BLaER1 treated with 17β-estradiol and CSF1 and Interleukin-3, amounts not matched to agents 10 nM and 100 nM (cell line): ENCODE measurements around the gene NEURL1B.
A peak's percentile ranks its signal among the peaks of the same experiment; 100 is the strongest.

Experiments used
- H3K27ac ChIP-seq, 11 experiments: shearing (Covaris generic); formaldehyde crosslinking; 2 replicates each; pipeline ENCODE4 v1.8.1; 2022
- H3K27me3 ChIP-seq, 11 experiments: shearing (Covaris generic); formaldehyde crosslinking; 2 replicates each; pipeline ENCODE4 v1.8.1; 2022
- H3K36me3 ChIP-seq, 11 experiments: shearing (Covaris generic); formaldehyde crosslinking; 2 replicates each; pipeline ENCODE4 v1.8.1; 2022
- H3K4me1 ChIP-seq, 10 experiments: shearing (Covaris generic); formaldehyde crosslinking; 2 replicates each; pipeline ENCODE4 v1.8.1; 2022
- H3K4me2 ChIP-seq, 11 experiments: shearing (Covaris generic); formaldehyde crosslinking; 2 replicates each; pipeline ENCODE4 v1.8.1; 2022
- H3K4me3 ChIP-seq, 10 experiments: shearing (Covaris generic); formaldehyde crosslinking; 2 replicates each; pipeline ENCODE4 v1.8.1; 2022
- H3K9ac ChIP-seq, 11 experiments: shearing (Covaris generic); formaldehyde crosslinking; 2 replicates each; pipeline ENCODE4 v1.8.1; 2022
- H3K9me3 ChIP-seq, 11 experiments: shearing (Covaris generic); formaldehyde crosslinking; replicated peaks in 1 of 11; 2 replicates each; pipeline ENCODE4 v1.8.1; 2022
- H4K20me1 ChIP-seq, 11 experiments: shearing (Covaris generic); formaldehyde crosslinking; 2 replicates each; pipeline ENCODE4 v1.8.1; 2022
- Cebpa-rat ChIP-seq, 11 experiments: shearing (Covaris generic); IDR thresholded peaks; 2 replicates each; pipeline ENCODE4 v1.8.1; 2022

NEURL1B gene

DNA sequence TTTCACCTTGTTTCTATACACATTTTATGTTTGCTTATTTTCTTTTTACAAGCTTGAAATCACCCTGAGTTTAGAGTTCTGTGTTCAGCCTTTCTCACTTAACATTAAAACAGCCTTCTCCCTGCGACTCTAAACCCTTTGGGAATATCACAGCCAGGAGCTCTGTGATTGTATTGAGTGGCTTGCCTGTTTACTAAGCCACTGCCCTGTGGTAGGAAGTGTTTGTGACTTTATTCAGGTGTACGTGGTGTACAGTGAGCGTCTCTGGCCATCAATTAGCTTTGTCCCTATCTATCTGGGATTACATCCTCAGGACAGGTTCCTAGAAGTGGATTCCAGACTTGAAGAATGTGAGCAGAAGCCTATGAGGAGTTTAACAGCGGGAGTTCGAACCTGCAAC, 11.0 kb upstream of the NEURL1B start:
- Histone ChIP-seq H3K36me3 (no peaks in the 10 kb centered on the region), H3K9ac (no peak overlapping the region), H3K4me1 (peaks cover 0 to 20% (median 7%) of the 10 kb centered on the region in 10 experiments; a peak in 10 of 20 replicates), H3K27me3 (no peaks in the 10 kb centered on the region), H3K27ac (no peak overlapping the region), H3K9me3 (no peaks in the 10 kb centered on the region), H4K20me1 (no peaks in the 10 kb centered on the region), H3K4me3 (no peak overlapping the region), H3K4me2 (no peak overlapping the region)
- no peak for TF ChIP-seq Cebpa-rat (IDR thresholded peaks at IDR 0.05)

DNA sequence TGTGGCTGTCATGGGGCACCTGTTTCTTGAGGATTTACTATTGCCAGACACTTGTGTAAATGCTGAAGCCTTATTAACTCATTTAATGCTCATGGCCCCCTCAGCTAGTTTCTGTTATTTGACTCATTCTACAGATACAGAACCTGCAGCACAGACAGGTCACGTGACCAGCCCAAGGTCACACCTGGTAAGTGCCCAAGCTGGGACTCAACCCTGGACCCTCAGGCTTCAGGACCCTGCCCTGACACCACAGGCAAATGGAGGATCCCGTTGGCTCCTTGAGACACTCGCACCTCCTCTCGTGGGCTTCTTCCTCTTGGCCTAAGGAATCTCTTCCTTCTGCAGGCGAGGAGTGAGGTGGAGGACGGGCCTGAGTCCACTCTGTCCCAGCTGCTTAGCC, 10.6 kb upstream of the NEURL1B start:
- H3K36me3 ChIP-seq, result no peaks in the 10 kb centered on the region

DNA sequence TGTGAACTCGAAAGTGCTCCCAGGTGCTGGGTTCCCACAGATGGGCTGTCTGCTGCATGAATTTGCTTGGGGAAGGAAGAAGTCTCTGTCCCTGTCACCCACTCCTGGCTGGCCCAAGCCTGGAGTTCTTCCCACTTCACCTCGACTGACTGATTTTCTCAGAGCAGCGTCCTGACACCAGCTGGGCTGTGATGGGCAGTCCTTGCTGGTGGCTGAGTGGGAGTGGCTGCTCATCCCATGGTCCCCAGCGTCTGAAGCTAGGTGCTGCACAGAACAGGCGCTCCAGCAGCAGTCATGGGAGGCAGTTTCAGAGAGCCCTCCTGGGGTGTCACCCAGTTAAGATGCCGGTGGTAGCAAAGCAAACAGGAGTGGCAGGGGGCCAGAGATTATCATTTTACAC, 10.1 kb upstream of the NEURL1B start:
- Histone ChIP-seq H3K36me3 (no peaks in the 10 kb centered on the region), H4K20me1 (no peaks in the 10 kb centered on the region), H3K4me3 (no peak overlapping the region), H3K27ac (no peak overlapping the region), H3K4me1 (peaks cover 0 to 20% (median 7%) of the 10 kb centered on the region in 10 experiments; a peak in 10 of 20 replicates), H3K9ac (no peak overlapping the region), H3K9me3 (no peaks in the 10 kb centered on the region), H3K4me2 (no peak overlapping the region), H3K27me3 (no peaks in the 10 kb centered on the region)
- TF ChIP-seq Cebpa-rat (IDR thresholded peaks at IDR 0.05), result no peak

More for the DNA sequence above, 10.6 kb upstream of the NEURL1B start:
- TF ChIP-seq Cebpa-rat (IDR thresholded peaks at IDR 0.05), result no peak
- no peaks in the 10 kb centered on the region for H4K20me1 ChIP-seq
- H3K4me1 ChIP-seq, result peaks cover 0 to 20% (median 7%) of the 10 kb centered on the region in 10 experiments; a peak in 10 of 20 replicates
- no peak overlapping the region for H3K4me2 ChIP-seq
- no peaks in the 10 kb centered on the region for H3K27me3 ChIP-seq
- H3K9ac ChIP-seq, result no peak overlapping the region
- no peak overlapping the region for H3K27ac ChIP-seq
- H3K4me3 ChIP-seq, result no peak overlapping the region
- no peaks in the 10 kb centered on the region for H3K9me3 ChIP-seq

DNA sequence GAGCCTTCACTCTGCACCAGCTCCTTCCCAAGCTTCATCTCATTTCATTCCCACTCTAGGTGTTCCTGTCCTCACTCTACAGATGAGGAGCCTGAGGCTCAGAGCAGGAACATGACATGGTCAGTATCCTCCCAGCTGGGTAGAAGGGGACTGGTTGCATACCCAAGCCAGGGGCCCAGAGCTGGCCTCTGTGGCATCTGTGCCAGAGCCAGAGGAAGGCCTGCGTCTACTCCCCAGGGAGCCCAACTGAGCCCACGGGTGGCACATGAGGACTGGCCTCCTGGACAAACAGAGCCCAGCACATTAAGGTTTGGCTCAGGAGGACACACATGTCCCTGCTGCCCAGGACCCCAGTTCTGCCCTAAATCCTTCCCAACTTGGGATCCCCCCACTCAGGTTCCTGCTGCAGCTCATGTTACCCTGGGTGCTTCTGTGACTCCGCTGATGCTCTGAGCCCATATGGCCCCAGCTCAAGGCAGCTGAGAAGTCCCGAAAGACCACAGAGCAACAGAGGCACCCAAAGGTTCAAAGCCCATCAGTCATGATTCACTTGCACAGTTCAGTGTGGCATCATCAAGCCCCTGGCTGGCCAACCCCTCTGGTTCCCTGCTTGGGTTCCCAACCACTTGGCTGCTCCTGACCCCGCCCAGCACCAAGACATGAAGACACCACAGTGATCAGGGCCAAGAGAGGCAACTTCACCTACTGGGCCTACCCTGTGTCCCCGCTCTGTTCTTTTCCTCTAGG, 8.5 kb upstream of the NEURL1B start:
- H3K27ac ChIP-seq, result no peak overlapping the region
- no peaks in the 10 kb centered on the region for H3K36me3 ChIP-seq
- peaks cover 9 to 32% (median 18%) of the 10 kb centered on the region in 10 experiments for H3K4me1 ChIP-seq
- no peaks in the 10 kb centered on the region for H3K9me3 ChIP-seq
- H4K20me1 ChIP-seq, result no peaks in the 10 kb centered on the region
- no peak overlapping the region for H3K9ac ChIP-seq
- no peak for TF ChIP-seq Cebpa-rat (IDR thresholded peaks at IDR 0.05)
- peak overlapping the region in 7 of 11 experiments; percentile 11 to 51 (median 44); a peak in 11 of 22 replicates for H3K4me2 ChIP-seq
- H3K4me3 ChIP-seq, result no peak overlapping the region
- no peaks in the 10 kb centered on the region for H3K27me3 ChIP-seq

DNA sequence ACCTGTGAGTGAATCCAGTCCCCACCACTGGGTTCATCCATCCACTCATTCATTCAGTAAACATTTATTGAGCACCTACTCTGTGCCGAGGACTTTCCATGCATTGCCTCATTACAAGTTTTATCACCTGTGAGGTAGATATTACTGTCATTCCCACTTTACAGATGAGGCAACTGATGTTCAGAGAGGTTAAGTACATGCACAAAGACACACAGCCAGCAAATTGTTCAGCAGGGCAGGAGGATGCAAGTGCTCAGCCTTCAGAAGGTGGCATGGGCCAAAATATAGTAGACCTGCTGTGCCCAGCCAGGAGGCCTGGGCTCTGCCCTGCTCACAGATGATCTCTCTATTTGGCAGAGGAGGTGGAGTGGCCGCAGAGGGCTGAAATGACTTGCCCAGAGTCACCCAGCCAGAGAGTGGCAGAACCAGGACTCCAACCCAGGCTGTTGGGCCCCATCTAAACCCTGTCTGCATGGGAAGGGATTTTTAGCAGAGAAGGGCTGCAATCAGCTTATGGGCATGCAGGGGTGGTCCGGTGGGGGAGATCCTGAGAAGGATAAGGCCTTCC, 7.6 kb upstream of the NEURL1B start:
- H3K36me3 ChIP-seq, result no peaks in the 10 kb centered on the region
- H3K27ac ChIP-seq, result no peak overlapping the region
- peaks cover 10 to 42% (median 28%) of the 10 kb centered on the region in 10 experiments for H3K4me1 ChIP-seq
- no peak for TF ChIP-seq Cebpa-rat (IDR thresholded peaks at IDR 0.05)
- no peaks in the 10 kb centered on the region for H3K9me3 ChIP-seq
- no peak overlapping the region for H3K4me2 ChIP-seq
- no peaks in the 10 kb centered on the region for H4K20me1 ChIP-seq
- H3K9ac ChIP-seq, result no peak overlapping the region
- H3K27me3 ChIP-seq, result no peaks in the 10 kb centered on the region
- no peak overlapping the region for H3K4me3 ChIP-seq

DNA sequence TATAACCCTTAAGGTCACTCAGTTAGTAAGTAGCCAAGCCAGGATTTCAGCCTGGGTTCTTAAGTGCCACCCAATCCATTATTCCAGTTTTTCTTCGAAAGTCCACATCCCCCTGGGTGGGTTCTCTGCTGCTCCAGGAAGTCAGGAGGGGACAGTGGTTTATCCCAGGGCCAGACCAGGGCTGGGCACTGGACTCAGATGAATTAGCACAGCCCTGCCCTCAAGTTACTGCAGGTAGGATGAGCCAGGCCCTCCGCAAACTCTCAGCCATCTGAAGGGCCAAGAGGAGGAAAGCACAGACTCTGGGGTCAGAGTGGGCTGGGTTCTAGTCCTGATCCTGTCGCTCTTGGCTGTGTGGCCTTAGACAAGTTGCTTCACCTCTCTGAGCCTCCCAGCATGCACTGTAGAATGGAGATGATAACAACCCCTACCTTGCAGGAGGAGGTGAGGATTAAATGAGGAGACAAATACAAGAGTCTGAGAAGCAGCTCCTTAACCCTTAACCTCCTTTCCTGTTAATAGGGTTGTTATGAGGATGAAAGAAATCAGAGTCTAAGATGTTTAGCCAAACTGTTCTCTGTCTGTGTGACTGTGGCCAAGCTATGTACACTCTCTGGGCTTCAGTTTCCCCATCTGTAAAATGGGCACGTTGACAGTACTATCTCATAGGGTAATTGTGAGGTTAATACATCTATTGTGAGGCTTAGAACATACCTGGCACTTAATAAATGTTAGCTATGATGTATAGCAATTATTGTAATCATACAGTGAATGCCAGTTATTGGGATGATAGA, 6.8 kb upstream of the NEURL1B start:
- Histone ChIP-seq H3K4me2 (no peak overlapping the region), H3K4me3 (no peak overlapping the region), H3K4me1 (peaks cover 10 to 49% (median 34%) of the 10 kb centered on the region in 10 experiments), H3K27ac (no peak overlapping the region), H3K27me3 (no peaks in the 10 kb centered on the region), H4K20me1 (no peaks in the 10 kb centered on the region), H3K9me3 (no peaks in the 10 kb centered on the region), H3K36me3 (no peaks in the 10 kb centered on the region), H3K9ac (no peak overlapping the region)
- TF ChIP-seq Cebpa-rat (IDR thresholded peaks at IDR 0.05), result no peak

DNA sequence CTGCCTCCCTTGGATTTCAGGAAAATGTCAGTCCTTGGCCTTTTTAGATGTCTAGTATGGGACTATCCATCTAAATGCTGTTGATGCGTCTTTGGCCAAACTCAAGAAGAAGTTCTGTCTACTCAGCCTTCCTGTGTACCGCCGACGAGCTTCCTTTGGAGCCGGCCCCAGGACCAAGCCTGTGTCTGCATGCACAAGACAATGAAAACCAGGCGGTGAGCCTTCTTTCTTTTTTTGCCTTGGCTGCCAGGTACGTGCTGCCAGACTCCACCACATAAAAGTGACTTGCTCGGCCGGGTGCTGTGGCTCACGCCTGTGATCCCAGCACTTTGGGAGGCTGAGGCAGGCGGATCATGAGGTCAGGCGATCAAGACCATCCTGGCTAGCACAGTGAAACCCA, 6.0 kb upstream of the NEURL1B start:
- Histone ChIP-seq H3K4me2 (no peak overlapping the region), H4K20me1 (no peaks in the 10 kb centered on the region), H3K9me3 (no peaks in the 10 kb centered on the region), H3K27ac (no peak overlapping the region), H3K9ac (no peak overlapping the region), H3K36me3 (no peaks in the 10 kb centered on the region), H3K4me1 (peaks cover 10 to 55% (median 40%) of the 10 kb centered on the region in 10 experiments), H3K27me3 (no peaks in the 10 kb centered on the region), H3K4me3 (no peak overlapping the region)
- TF ChIP-seq Cebpa-rat (IDR thresholded peaks at IDR 0.05), result no peak

DNA sequence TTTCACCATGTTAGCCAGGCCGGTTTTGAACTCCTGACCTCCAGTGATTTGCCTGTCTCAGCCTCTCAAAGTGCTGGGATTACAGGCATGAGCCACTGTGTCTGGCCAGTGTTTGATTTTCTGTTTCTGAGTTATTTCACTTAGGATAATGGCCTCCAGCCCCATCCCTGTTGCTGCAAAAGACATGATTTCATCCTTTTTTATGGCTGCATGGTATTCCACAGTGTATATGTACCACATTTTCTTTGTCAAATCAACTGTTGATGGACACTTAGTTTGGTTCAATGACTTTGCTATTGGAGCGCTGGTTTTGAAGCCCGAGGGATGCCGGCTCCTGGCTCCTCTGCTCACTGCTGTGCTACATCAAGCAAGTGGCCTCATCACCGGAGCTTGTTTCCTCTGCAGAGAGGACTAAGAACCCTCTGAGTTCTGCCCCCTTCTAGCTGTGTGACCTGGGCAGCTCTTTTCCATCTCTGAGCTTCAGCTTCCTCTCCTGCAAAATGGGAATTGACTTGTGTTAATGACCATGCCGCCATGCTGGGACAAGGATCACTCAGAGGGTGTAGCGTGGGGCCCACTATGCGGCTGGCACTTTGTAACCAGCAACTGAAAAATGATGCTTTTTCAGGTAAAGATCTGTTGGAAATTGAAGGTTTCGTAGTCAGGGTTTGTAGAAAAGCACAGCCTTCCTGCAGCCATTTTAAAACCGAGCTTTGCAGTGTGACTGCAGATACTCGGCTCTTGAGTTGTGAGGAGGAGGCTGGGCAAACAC, 4.6 kb upstream of the NEURL1B start:
- Histone ChIP-seq H4K20me1 (no peaks in the 10 kb centered on the region), H3K9ac (no peak overlapping the region; a peak in 1 of 22 replicates), H3K27ac (no peak overlapping the region), H3K4me1 (peaks cover 17 to 54% (median 48%) of the 10 kb centered on the region in 10 experiments), H3K27me3 (peaks cover 0 to 2% (median 0%) of the 10 kb centered on the region in 11 experiments; a peak in 3 of 22 replicates), H3K4me3 (no peak overlapping the region), H3K36me3 (no peaks in the 10 kb centered on the region), H3K4me2 (peak overlapping the region; percentile 4 to 70 (median 55); a peak in 20 of 22 replicates), H3K9me3 (no peaks in the 10 kb centered on the region)
- no peak for TF ChIP-seq Cebpa-rat (IDR thresholded peaks at IDR 0.05)
